Central memory CD4-positive, alpha-beta T cell (primary cell): Measurements from ENCODE around the gene ZNF24.

Source experiments
- DNase-seq: peaks from one replicate; pipeline ENCODE4 v3.0.0; 2022

Gene ZNF24

DNA sequence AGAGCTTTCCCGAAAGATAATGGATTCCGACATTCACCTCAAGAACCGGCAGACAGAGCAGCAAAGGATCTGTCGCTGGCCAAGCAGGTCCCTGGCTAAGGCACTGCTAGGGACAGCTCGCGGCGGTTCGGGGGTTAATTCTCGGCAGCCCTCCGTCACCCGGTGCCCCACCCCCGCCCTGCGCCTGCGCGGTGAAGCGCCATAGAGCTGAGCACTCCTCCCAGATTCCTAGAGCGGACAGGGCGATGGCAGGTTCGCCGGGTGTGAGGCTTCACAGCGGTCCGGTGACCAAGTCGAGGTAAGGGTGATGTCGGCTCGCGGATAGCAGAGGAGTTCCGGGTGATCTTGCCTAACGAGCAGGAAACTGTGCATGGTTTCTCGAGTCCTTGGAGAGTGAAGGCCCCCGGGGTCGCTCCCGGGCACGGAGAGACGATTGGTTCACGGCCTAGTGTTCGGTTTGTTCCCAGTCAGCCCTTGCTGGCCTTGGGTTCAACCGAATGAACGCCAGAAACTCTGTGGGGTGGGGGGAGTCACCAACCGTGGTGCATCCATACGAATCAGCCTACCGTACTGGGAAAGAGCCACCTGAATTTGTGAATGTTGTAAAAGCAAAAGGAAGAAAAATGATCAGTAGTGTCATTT is 54.0 kb downstream of the ZNF24 start, which contains the start of gene ZSCAN30:
Gene ZSCAN30, minus strand, starts transcription at position 136 of the 642 bp plus-strand sequence. CDS start 25,877 bp downstream, outside the sequence.
- peak; percentile 92 for DNase-seq

DNA sequence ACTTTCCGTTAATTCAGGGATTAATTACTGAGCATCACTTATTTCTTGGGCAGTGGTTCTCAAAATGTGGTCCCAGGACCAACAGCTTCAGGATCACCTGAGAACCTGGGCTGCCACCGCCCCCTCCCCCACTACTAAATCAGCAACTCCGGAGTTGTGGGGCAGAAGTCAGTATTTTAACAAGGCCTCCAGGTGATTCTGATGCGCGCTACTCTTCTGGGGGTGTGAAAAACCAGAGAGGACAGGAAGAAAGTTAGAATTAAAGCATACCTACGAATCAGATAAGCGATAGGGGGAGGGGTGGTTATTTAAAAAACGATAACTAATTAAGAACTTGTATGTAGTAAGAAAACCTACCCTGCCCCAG is 54.5 kb downstream of the ZNF24 start:
- no peak for DNase-seq

DNA sequence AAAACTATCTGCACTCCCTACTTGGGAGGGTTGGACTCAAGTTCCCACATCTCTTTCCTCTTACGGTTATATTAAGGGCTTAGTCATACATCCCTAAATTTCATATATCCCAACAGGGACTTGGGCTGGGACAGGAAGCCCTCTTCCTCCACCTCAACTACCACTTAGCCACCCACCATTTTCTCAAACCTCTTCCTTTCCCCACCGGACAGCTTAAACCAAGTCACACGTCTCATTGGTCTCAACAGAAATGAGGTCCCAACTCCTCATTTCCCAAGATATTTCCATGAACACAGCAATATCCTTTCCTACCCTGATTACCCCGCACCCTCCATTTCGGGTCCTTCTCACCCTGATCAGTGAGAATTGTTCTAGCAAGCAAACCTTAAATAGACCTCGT is 54.9 kb downstream of the ZNF24 start:
- no peak for DNase-seq

DNA sequence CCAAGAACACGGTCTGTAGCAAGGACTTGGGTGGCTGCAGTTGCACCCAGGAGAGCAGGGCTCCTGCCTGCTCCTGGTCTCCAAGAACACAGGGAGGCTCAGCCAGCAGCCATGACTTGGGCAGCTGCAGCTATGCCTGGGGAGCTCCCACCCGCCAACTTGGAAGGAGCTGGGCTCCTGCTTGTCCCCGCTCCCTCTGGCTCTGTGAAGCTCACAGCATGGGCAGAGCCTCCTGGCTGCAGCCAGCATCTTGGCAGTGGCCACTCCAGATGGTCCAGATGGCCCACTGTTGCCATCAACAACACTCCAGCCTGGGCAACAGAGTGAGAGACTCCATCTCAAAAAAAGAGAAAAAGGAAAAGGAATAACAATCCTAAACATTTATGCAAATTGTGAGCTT is 59.4 kb downstream of the ZNF24 start:
- DNase-seq: no peak

DNA sequence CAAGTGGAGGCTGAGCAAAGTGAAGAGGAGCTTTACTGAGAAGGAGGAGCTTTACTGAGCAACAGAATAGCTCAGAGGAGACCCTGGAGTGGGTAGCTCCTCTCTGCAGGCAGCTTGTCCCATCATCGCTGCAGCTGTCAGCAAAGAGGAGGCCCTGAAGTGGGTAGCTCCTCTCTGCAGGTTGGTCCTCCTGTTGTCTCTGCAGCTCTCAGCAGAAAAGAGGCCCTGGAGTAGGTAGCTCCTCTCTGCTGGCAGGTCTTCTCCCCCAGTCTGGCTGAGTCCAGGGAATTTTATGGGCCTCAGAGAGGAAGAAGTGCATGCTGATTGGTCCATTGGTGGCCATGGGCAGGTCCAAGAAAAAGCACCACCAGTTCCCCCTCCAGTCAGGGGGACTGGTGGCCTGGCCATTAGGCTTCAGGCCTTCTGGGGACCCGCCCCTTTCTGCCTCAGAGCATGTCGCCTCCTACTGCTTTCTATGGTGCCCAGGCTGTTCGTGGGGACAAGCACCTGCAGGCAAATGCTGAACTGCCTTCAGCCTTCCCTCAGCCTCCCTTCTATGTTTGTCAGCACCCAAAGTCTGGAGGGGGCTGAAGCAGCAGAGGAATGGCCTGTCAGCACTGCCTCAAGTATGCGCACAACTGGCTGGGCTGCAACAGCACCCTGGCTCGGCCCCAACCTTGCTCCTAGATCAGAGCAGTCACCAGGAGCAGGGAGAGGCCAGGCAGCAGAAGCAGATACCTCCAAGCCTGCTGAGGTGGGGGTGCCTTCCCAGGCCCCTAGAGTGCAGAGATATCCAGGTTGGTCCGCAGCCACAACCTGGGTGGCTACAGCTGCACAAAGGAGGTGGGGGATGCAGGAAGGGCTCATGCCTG is 60.1 kb downstream of the ZNF24 start:
- no peak for DNase-seq

DNA sequence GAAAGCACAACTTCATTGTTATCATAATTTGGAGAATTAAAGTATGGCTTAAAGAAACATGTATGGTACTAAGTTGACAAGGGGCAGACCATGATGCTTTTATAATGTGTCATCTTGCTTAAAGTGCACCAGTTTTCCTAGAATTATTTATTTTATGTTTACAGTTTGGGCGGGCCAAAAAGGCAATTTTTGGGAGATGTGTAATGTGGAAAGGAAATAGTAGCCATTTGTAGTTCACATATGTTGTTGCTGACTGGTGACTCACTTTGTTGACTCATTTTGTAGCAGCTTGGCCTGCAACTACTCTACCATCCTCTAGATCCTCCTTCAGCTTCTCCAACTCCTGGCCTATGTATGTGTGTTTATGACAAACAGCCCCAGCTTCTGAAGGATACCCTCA is 61.9 kb downstream of the ZNF24 start:
- DNase-seq: no peak
